ENCODE data around the gene CCDC73.

The CCDC73 gene

DNA sequence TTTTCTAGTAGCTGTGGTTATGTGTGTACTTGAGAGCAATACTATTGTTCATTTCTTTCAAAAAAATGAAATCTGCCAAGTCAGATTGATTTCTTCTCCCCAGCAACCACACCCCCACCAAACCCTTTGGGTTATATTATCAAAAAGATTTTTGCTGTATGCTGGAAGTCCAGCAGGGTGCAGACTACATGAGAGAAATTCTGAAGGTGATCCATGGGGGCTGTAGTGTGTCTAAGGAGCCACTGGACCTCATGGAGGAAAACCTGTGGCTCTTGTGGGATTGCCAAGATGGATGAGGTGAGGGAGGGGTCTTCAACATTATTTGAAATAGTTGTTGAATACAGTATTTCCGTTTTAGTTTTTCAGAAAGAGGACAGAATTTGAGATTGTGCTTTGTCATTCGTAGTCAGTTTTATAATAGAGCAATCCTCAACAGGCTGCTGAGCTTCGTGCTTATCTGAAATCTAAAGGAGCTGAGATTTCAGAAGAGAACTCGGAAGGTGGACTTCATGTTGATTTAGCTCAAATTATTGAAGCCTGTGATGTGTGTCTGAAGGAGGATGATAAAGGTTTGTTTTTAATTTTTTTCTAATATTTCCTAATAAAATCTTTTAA lies 207.8 kb downstream of the CCDC73 start:
- peak; percentile 27 for DNase-seq (ENCODE audit: low spot score)

DNA sequence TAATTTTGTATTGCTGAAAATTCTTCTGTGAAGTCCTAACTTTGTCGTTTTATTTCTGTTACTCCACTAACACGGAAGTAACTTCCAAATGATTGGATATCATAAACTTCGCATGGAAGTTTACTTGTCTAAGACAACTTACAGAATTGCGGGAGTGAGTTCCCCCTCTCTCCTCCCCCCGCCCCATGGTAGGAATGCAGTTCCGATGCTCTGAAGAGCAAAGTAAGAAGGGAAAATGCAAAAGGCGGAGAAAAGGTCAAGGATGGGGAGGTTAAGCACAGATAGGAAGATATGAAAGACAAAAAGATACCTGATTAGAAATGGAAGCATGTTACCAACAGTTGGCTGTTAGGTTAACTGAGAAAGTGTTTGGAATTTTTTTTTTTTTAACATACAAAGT lies 209.5 kb downstream of the CCDC73 start:
- peak; percentile 20 for DNase-seq (ENCODE audit: low spot score)

DNA sequence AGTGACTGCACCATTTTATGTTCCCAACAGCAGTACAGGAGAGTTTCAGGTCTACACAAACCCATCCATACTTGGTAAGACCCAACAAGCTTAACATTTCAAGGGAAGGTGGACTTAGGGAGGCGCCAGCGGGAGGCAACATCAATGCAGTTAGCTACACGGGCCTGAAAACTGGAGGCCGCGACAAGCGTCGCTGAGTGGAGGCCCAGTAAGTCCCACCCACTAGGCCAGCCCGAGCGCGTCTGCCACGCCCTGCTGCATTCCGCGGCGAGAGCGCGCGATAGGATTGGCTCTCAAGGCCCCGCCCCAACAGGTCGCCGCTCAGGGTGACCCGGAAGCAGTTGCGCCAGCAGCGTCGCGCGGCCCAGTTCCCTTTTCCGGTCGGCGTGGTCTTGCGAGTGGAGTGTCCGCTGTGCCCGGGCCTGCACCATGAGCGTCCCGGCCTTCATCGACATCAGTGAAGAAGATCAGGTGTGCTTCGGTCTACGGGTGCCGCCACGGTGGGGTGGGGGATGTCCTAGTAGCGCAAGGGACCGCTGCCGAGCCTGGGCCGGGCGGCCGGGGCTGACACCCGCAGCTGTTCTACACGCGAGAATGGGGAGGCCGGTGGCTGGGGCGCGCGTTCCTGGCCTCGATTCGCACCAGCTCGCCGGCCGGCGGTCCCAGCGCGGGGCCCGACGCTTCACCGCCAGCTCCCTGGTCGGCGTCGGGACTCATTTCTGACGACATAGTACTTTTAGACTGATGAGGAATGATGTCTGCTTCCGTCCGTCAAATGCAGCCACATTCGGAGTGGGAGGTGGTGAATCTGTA lies 210.8 kb downstream of the CCDC73 start, which contains the start of gene EIF3M:
Gene EIF3M (plus strand): TSS at position 373 of the 813 bp plus-strand sequence. CDS start 57 bp downstream, at position 430.
- peak; percentile 98 for DNase-seq (ENCODE audit: low spot score)

DNA sequence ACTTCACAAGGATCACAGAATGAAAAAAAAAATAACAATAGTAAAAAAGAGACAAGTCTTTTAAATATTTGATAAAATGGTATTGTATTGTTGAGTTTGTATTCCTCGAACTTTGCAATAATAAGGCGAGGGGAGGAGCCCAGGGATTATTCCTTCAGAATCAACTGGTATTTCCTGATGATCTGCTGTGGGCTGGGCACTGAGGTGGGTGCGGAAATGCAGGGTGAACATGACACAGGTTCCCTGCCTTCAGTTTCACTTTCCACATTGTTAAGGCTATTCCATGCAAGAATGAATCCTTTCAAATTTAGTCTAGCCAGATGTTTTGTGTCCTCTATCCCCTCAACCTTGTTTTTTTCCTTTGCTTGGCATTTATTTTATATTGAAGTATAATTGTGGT lies 212.9 kb downstream of the CCDC73 start:
- DNase-seq (ENCODE audit: low spot score), result no peak

DNA sequence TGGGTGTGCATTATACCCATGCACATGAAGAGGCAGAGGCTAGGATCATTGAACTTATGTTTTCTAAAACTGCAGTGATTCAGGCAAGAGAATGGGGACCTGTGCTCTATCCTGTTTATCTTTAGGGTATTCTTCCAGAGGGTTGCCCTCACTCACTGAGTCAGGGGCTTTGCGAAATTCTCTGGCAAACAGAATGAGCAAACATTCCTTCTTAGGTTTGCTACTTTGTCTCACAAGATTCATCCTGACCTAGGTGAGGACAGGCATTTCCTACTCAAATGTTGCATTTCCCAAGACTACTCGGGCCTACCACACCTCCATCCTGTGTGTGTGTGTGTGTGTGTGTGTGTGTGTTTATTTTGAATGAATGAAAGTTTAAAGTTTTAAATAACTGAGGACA lies 213.5 kb downstream of the CCDC73 start:
- no peak for DNase-seq (ENCODE audit: low spot score)

DNA sequence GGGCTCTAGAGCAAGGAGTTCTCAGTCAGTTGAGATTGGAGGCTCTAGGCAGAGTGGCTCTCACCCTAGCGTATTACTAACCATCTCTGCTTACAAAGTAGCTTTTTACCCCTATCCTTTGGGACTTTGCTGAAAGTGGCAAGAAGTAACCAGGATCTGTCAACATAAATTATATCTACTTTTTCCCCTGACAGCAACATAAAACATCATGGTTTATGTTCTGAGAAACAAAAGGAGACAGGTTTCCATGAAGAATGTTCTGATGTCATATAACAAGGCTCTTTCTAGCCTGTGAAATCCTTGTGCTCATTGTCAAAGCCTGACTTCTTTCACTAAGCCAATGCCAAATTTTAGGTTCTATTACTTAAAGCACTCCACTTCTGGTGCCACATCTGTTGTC lies 218.0 kb downstream of the CCDC73 start:
- no peak for DNase-seq (ENCODE audit: low spot score)

DNA sequence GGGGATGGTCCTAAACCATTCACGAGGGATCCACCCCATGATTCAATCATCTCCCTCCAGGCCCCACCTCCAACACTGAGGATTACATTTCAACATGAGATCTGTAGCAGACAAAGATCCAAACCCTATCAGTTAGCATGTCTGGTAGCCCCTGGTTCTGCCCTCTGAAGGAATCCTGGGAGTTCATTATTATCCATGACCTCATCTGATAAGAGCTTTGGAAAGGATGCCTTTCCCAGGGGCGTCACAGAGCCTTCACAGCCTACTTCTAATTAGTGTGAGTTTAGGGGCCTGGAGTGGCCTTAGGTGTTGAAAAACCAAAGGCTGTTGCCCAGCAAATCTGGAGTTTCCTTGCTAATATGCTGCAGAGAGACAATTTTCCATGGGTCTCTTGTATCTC lies 219.4 kb downstream of the CCDC73 start:
- no peak for DNase-seq (ENCODE audit: low spot score)

DNA sequence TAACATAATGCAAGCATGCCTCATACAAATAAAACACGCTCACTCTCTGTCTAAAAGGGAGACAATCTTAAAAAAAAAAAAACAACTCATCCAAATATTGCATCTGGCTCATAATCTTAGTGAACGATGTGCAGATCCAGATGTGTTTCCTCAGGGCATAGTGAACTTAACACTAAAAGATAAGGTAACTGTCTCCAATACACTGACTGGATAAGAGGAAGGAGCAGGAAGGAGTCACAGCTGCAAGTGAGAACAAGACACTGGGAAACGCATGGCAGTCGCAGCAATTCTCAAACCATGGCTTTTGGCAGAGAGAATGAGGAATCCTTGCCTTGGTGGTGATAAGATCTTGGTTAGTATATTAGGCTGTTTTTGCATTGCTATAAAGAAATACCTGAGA lies 220.0 kb downstream of the CCDC73 start:
- DNase-seq (ENCODE audit: low spot score), result no peak

DNA sequence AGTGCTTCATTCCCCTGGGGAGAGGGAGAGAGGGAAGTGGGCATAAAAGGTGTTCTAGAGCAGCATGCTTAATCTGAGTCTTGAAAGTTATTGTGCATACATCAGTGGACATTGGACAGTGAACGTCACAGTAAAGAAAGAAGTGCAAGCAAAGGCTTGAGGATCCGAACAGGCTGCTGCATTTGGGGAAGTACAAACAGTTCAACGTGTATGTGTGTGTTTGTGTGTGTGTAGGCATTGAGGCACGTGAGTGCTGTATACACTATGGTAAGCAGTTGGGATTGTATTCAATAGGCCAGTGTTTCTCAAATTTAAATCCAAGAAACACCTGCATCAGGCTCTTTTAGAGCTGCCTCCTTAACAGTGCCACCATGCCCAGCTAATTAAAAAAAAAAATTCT lies 221.2 kb downstream of the CCDC73 start:
- no peak for DNase-seq (ENCODE audit: low spot score)

DNA sequence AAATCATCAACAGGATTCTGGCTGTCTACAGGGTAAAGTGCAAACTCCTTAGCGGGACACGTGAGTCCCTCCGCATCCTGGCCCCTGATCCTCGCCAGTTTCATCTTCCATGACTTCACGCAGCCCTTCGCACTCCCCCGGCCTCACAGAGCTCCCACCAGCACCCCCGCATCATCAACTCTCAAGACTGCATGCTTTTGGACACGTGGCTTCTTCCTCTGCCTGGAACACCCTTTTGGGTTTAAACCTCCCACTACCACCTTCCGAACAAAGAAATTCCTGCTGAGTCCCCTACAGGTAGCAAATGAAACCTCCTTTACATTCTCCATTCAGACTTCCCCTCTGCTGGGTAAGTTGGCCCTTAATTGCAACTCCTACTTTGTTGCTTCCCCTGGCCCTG lies 223.4 kb downstream of the CCDC73 start:
- no peak for DNase-seq (ENCODE audit: low spot score)

DNA sequence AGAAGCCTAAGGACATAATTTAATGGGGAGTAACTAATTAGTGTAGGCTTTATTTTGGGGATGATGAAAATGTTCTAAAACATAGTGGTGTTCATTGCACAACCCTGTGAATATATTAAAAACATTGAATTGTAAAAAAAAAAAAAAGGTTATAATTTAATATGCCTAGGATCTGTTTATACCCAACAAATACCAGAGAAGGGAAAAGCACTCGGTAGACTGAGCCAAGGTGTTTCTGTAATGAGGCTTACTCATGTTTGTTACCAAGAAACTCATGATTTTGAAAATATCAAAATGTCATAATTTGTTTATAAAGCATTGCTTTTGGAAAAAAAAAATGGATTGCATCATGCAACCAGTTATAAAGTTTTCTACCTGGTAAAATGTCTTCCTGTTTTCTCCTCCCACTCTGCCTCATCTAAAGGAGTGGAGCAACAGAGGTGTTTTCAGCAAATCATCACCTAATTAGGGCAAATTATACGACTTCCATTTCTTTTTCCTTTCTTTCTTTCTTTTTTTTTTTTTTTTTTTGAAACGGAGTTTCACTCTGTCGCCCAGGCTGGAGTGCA lies 225.1 kb downstream of the CCDC73 start:
- no peak for DNase-seq (ENCODE audit: low spot score)

DNA sequence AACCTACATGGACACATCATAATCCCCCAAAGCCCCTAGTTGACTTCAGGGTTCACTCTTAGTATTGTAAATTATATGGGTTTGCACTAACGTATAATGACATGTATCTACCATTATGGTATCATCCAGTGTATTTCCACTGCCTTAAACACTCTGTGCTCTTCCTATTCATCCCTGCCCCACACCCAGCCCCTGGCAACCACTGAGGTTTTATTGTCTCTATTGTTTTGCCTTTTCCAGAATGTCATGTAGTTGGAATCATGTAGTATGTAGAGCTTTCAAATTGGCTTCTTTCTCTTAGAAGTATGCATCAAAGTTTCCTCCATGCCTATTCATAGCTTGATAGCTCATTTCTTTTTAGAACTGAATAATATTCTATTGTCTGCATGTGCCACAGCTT lies 227.3 kb downstream of the CCDC73 start:
- no peak for DNase-seq (ENCODE audit: low spot score)

DNA sequence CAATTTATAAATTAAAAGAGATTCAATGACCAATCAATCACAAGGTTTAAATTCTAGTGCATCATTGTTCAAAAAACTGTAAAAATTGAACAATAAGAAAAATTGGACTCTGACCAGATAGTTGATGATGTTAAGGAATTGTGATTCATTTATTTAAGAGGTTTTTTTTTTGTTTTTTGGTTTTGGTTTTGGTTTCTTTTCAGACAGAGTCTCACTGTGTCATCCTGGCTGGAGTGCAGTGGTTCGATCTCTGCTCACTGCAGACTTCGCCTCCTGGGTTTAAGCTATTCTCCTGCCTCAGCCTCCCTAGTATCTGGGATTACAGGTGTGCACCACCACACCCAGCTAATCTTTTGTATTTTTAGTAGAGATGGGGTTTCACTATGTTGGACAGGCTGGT lies 227.9 kb downstream of the CCDC73 start:
- no peak for DNase-seq (ENCODE audit: low spot score)

DNA sequence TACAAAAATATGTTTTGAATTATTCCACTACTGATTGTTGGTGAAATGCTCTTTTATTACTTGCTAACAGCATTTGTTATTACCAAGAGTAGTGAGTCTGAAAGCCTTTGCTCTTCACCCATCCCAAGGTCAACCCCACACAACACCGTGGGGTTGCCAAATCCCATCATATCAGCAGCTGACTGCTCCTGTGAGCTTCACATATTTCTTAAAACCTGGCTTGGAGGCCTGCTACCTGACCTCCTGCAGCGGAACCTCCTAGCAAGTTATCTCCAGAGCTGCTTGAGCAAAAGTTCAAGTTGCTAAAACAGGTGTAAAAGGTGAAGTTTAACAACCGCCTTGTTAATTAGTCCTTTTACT lies 230.9 kb downstream of the CCDC73 start:
- no peak for DNase-seq (ENCODE audit: low spot score)

DNA sequence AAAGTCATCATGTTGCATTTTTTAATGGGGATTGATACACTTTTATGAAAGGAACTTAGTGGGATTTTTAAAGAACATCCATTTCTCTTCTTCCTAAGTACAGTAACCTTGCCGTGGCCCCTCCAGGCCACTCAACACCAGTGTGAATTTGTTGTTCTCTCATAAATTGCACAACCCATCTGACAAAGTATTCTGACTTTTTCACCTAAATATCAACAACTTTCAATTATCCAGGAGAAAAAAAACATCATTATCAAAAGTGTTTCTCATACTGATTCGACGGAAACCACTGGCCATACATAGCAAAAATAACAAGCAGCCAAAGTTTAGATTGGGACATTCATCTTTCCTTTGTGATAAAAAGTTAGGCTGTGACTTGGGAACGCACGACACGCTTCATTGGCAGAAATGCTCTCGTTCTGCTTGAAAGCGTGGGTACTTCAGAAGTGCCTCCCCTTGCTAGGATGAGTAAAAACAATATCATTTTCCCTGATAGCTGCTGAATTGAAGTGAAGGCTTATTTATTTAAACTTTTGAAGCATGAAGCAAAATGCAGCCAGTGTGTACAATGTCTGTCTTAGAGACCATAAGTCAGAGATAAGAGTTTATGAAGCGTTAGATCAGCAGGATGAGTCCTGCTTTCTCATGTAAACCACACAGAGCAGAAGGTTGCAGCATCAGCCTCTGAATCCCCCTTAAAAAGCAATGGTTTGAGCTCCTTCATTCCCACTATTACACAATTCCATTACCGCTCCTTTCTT lies 231.4 kb downstream of the CCDC73 start:
- DNase-seq (ENCODE audit: low spot score), result no peak

DNA sequence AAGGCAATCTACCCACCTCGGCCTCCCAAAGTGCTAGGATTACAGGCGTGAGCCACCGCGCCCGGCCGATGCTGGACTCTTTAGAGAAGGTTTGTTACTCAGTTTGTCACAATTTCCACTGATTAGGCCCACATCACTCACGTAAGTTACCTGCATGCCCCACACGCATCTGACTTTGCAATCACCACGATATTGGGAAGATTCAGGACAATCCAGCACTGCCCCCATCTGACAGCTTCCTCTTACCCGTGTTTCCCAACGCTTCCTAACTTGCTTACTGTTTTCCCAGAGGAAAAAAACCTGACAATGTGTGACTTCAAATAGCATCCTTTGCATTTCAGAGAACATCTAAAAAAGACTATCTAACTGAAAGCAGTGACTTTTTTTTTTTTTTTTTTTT lies 232.6 kb downstream of the CCDC73 start:
- DNase-seq (ENCODE audit: low spot score), result no peak

DNA sequence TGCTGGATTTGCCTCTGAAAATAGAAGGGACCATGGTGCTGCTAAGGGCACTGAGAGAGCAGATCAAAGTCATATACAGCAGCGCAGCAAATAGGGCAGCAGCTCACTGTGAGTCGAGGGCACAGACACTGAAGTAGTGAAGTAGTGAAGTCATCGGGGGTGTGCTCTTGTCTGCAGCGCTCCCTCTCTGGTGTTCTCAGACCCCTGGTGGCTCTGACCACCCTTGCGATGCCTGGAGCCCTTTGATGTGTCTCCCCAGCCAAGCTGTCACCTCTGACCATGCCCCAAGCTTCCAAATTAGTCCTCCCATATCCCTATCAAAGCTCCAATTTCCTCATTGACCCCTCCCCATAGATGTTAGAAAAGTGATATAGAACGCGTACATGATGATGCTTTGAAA lies 238.6 kb downstream of the CCDC73 start:
- no peak for DNase-seq (ENCODE audit: low spot score)

DNA sequence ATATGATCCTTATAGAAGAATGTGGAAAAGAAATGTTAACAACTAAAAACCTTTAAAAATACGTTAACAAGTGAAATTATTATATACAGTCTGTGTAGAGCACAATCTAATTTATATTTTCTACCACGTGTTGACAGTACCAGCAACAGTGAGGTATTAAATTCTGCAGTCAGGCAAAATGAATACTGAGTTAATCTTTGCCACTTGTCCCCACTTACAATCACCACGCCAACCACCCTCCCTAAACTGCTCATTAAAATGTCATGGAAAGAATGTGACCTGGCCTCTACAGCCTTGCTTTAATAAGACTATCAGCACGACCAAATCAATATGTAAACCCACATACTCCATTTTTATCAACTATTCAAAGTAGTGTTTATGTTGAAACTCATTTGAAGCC lies 239.4 kb downstream of the CCDC73 start:
- no peak for DNase-seq (ENCODE audit: low spot score)

All from GM03348 (cell line).